IPS-NIHi7 (cell line): ENCODE measurements around the gene MSMO1.
"Not testable (repeated sequence)": the region's sequence is repeated elsewhere in the genome, so short reads cannot be mapped to it uniquely, and the experiment has no call there.

ENCODE experiments used
- DNase-seq: peaks from one replicate; pipeline ENCODE4 v3.0.0; 2012; ENCODE audit warnings: mixed read lengths; ENCODE audit errors: extremely low spot score

MSMO1 gene

GRCh38 chr4:165327211-165328100, at the start of gene MSMO1:
Gene MSMO1, plus strand, starts transcription at chr4:165327669. Its CDS starts 5,702 bp downstream, at chr4:165333371.
- DNase-seq = peak; percentile 94

GRCh38 chr4:165279531-165279930, 47.9 kb upstream of the MSMO1 start:
- not testable (repeated sequence) for DNase-seq

GRCh38 chr4:165284697-165285096, 42.8 kb upstream of the MSMO1 start:
- DNase-seq = not testable (repeated sequence)

- not testable (repeated sequence) for DNase-seq
Measured at GRCh38 chr4:165286619-165287340, 40.7 kb upstream of the MSMO1 start.

GRCh38 chr4:165288226-165288625, 39.2 kb upstream of the MSMO1 start:
- no peak for DNase-seq

- no peak for DNase-seq
Measured at GRCh38 chr4:165288639-165289422, 38.6 kb upstream of the MSMO1 start.

GRCh38 chr4:165289423-165289785, 38.1 kb upstream of the MSMO1 start:
- DNase-seq = no peak

- DNase-seq = no peak
Measured at GRCh38 chr4:165293061-165293460, 34.4 kb upstream of the MSMO1 start.

GRCh38 chr4:165293927-165294649, 33.4 kb upstream of the MSMO1 start:
- DNase-seq = no peak

GRCh38 chr4:165294907-165295306, 32.6 kb upstream of the MSMO1 start:
- no peak for DNase-seq

GRCh38 chr4:165297626-165298025, 29.8 kb upstream of the MSMO1 start:
- no peak for DNase-seq

GRCh38 chr4:165299399-165300060, 27.9 kb upstream of the MSMO1 start:
- no peak for DNase-seq

GRCh38 chr4:165301833-165302232, 25.6 kb upstream of the MSMO1 start:
- DNase-seq = no peak

- no peak for DNase-seq
Measured at GRCh38 chr4:165302658-165303057, 24.8 kb upstream of the MSMO1 start.

- no peak for DNase-seq
Measured at GRCh38 chr4:165308166-165308565, 19.3 kb upstream of the MSMO1 start.

GRCh38 chr4:165308606-165309005, 18.9 kb upstream of the MSMO1 start:
- no peak for DNase-seq

- no peak for DNase-seq
Measured at GRCh38 chr4:165309456-165309855, 18.0 kb upstream of the MSMO1 start.

- DNase-seq = no peak
Measured at GRCh38 chr4:165312506-165312905, 15.0 kb upstream of the MSMO1 start.

GRCh38 chr4:165319030-165319429, 8.4 kb upstream of the MSMO1 start:
- no peak for DNase-seq

GRCh38 chr4:165319509-165319908, 8.0 kb upstream of the MSMO1 start:
- DNase-seq = no peak
